ENCODE data around the gene CPZ.

DNA sequence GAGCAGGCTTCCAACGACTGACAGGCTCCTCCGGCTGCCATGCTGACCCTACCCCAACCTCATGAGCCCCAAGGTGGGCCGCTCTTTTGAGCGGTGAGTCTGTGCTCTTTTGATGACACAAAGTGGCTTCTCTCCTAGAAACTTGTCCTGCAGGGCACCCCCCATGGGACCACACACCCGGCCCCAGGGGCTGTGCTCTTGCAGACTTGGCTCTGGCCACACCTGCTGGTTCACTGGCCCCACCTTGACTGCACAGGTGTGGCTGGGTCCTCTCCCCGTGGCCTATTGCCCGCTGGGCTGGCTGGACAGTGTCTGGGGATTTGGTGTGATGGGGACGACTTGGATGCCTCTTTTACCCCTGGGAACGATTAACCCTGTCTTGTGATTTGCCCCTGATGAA, 1.5 kb upstream of the CPZ start:
- TF ChIP-seq, protein P1, sequence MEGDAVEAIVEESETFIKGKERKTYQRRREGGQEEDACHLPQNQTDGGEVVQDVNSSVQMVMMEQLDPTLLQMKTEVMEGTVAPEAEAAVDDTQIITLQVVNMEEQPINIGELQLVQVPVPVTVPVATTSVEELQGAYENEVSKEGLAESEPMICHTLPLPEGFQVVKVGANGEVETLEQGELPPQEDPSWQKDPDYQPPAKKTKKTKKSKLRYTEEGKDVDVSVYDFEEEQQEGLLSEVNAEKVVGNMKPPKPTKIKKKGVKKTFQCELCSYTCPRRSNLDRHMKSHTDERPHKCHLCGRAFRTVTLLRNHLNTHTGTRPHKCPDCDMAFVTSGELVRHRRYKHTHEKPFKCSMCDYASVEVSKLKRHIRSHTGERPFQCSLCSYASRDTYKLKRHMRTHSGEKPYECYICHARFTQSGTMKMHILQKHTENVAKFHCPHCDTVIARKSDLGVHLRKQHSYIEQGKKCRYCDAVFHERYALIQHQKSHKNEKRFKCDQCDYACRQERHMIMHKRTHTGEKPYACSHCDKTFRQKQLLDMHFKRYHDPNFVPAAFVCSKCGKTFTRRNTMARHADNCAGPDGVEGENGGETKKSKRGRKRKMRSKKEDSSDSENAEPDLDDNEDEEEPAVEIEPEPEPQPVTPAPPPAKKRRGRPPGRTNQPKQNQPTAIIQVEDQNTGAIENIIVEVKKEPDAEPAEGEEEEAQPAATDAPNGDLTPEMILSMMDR (IDR thresholded peaks at IDR 0.05), result no peak
- no peak for TF ChIP-seq EZH2 (IDR thresholded peaks at IDR 0.05; ENCODE audit: borderline replicate concordance, insufficient read depth, low read depth, low read length, poor library complexity, severe bottlenecking)
